Cardiac septum (tissue), 1 donor: ENCODE data around the gene DELE1. TPM values are rescaled to one million over a fixed set of nuclear protein-coding genes. Genes with fewer than 3 reads are reported as not detected.

Experiments
- DNase-seq: peaks from one replicate; pipeline ENCODE4 v3.0.0-alpha.2; 2020; ENCODE audit warnings: low spot score
- intact Hi-C: fragments of 100-400 bp; cut with DNase I; formaldehyde crosslinking; loops from one replicate; pipeline ENCODE4 v1.14.0; 2022
- total RNA-seq: library from RNA; stranded (reverse); fragmentation: NEBNext Ultra II Directional; extraction: Animal tissue kit (Norgen Biotek cat#: 25700); gene quantifications from one replicate; pipeline ENCODE4 v1.2.1, GENCODE V29; 2021
- donor health status: DM: no; HTN: no; CAD: no.

Gene DELE1
- total RNA-seq, 1 donor from 2014 or later: 115 TPM

DNA sequence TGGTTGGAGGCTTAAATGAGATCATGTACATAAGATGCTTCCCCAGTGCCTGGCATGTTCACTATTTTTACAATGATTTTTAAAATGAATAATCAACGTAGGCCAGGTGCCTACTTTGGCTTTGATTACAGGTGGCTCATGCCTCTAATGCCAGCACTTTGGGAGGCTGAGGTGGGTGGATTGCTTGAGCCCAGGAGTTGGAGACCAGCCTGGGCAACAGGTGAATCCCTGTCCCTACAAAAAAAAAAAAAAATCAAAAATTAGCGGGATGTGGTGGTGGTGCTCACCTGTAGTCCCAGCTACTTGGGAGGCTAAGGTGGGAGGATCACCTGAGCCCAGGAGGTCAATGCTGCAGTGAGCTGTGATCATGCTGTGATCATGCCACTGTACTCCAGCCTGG lies 25.1 kb downstream of the DELE1 start:
- intact Hi-C loops: no loop called here

DNA sequence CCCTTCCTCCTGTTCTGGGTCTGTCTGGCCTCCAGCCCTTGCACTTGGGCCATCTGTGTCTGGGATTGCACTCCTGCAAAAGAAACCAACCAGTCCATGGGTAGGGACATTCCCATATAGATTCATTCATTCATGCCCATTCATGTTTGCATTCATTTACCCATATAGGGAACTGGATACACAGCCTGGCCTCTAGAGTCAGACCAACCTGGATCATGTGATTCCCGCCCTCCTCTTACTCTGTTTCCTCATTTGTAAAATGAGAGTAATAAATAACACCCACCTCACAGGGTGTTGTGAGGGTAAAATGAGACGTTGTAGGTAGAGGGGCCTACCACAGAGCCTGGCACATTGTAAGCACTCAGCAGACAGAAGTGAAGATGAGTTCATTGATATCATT lies 25.8 kb downstream of the DELE1 start:
- no peak for DNase-seq
- intact Hi-C loops: no loop called here

More for the DNA sequence above, 25.1 kb downstream of the DELE1 start:
- no peak for DNase-seq

DNA sequence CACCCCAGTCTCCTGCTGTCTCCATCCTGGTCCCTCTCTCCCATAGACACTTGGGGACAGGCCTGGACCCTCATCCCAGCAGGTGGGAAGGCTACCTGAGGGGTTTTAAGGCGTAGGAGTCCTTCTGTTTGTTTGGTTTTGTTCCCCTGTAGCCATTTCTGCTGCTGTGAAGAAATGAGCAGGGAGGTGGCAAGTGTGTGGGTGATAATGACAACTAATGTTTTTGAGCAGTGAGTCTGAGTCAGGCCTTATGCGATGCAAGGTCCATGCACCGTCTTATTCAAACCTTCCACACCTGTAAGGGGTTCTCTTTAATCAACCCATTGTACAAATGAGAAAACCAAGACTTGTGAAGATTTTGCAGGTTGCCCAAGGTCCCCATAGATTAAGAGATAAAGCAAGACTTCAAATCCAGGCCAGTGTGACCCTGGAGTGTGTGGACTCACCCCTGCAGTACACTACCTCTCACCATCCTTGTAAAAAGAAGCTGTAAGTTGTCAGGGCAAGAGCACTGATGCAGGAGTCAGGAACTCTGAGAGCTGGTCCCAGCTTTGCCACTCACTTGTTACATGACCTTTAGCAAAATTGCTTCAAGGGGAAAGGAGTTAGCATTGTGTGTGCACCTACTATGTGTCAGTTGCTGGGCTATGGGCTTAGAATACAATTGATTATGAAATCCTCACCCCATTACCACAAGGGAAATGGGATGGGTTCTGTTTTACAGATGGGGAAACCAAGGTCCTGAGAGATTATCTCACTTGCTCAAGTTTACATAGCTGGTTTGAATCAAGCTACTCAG lies 26.7 kb downstream of the DELE1 start:
- DNase-seq: no peak
- intact Hi-C loops: no loop called here

DNA sequence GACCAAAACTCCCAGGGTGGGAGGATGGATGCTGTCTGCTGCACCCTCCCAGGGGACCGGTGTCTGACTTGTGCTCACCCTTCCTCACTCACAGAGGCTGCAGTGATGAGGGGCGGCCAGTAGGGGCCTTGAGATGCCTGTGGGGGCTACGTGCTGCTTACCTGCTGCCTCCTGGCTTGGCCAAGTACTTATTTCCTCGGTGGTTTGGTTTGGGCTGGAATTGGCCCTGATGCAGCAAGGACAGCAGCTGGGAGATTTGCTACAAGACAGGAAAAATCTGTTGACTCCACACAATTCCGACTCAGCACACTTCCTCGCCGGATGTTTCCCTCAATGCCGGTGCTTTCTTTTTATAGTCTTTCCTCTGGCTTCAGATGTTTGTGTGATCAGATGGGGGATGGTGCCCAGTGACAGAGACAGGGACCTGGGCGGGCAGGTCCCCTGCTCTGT lies 27.7 kb downstream of the DELE1 start:
- no peak for DNase-seq
- intact Hi-C loops: no loop called here

DNA sequence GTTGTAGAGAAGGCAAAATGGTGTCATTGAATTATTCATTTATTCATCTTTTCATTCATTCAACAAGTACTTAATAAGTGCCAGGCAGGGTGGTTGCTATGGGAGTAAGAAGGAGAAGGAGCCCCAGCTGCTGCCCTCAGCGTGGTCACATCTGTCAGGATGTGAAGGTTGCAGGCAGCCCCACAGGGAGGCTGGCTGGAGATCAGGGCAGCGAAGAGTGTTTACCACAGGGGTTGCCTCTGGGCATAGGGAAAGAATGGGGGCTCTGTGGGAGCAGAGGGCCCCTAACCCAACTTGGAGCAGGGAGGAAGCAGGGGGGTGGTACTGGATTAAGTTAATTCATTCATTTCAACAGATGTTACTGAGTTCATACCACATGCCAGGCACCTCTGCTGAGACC lies 28.3 kb downstream of the DELE1 start:
- no peak for DNase-seq
- intact Hi-C loops: no loop called here

DNA sequence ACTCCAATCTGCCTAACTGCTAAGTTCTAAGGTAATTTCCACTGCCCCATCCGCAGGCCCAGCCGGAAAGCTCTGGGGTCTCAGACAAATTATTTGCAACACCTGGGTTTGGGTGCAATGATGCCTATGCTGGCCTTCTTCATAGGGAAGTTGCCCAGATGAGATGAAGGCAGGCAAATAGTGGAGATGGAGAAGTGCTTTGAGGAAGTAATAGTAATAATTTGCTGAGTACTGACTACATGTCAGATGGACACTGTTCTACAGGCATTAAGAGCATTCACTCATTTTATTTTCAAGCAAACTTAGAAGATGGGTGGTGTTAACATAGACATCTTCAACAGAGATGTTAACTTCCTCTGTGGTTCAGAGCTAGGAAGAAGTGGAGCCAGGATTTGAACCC lies 30.5 kb downstream of the DELE1 start:
- no peak for DNase-seq
- intact Hi-C loops: no loop called here

DNA sequence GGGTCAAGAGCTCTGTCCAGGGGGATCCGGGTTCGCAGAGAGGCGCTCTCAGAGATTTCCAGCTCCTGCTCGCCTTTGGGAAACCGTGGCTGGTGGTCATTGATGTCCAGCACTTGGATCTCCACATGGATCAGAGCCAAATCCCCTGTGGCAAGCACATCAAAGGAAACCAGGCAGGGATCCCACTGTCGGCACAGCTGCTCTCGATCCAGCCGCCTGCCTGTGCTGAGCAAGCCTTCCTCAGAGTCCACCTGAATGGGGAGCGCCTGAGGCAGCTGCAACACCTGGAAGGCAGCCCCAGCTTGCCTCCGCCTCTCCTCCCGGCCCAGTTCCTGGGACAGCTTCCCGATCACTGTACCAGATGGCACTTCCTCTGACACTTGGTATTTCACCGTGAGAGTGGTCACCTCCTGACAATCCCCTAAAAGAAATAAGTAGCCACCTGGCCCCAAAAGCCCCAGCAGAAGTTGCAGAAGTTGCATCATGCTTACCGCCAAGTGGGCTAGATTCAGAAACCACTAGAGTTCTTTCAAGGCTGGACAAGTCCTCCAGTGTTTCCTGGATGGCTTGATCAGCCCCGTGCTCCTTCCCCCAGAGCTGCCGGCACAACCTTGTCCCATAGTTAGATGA lies 33.8 kb downstream of the DELE1 start:
- DNase-seq: no peak
- intact Hi-C loops: loop anchor here (5.0 kb wide), 1 partner anchor 150 kb away; no protein-coding TSS in a partner anchor

DNA sequence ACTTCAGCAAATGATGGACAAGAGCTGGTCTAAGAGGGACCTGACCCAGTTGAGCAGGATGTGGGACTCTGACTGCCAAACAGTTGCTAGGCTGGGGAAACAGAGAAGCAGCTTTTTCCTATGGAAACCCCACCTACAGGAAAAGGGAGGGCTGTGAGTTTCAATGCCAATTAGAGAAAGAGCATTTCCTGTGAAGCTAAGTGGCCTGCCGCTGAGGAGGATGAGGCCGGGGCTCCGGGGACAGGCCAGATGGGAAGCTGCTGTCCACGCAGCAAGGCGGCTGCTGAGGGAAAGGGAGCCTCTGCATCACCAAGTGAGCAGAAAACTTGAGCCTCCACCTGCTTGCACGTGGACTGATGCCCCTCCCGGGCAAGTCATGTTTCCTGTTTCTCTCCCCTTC lies 34.4 kb downstream of the DELE1 start, which contains the start of gene PCDH12:
Gene PCDH12, minus strand, starts transcription at position 90 of the 400 bp plus-strand sequence. CDS start 351 bp downstream, outside the sequence.
- no peak for DNase-seq
- intact Hi-C loops: loop anchor here (2.0 to 5.0 kb wide), 2 partner anchors 77 to 151 kb away; no protein-coding TSS in a partner anchor

DNA sequence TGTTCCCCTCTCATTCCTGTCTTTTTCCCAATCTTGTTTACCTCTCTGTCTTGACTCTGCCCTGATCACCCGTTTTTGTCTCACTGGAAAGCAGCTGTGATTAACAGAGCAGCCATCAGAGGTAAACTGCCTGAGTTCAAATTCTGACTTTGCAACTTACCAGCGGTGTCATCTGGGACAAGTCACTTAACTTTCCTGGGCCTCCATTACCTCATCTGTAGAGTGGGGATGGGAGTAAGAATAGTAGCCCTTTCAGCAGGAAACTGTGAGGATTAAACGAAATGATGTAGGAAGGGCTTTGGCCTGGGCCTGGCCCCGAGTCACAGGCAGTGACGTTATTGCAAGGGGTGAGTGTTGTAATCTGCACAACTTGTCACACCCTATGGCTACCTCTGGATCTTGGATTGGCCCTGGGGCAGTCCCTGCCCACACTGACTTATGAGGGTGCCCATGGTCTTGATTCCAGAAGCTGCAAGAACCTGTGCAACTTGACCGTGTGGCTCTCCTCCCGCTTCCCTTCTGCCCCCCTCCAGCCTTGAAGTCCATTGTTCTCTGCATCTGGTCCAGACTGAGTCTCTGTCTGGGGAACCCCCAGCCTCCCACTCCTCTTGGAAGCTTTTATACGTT lies 35.0 kb downstream of the DELE1 start:
- intact Hi-C loops: loop anchor here (2.0 to 5.0 kb wide), 2 partner anchors 78 to 151 kb away; no protein-coding TSS in a partner anchor
- DNase-seq: no peak

DNA sequence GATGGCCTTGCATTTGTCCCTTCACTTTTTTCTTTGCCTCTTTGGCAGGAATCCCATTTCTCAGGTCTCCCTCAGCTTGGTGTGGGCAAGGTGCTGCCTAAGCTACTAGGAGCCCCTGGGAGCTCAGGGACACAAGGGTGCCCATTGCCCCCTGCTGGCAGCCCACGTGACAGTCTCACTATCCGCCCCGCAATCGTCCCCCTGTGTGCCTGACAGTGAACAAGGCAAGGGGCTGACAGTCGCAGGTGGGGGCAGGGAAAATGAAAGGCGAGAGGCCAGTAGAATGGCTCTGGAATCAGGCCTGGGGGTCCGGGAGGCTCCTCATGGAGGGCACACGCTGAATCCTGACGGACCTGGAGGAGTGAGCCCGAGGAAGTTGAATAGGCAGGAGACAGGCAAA lies 36.3 kb downstream of the DELE1 start:
- no peak for DNase-seq
- intact Hi-C loops: loop anchor here (1.0 to 2.0 kb wide), 3 partner anchors 31 to 268 kb away; no protein-coding TSS in a partner anchor

DNA sequence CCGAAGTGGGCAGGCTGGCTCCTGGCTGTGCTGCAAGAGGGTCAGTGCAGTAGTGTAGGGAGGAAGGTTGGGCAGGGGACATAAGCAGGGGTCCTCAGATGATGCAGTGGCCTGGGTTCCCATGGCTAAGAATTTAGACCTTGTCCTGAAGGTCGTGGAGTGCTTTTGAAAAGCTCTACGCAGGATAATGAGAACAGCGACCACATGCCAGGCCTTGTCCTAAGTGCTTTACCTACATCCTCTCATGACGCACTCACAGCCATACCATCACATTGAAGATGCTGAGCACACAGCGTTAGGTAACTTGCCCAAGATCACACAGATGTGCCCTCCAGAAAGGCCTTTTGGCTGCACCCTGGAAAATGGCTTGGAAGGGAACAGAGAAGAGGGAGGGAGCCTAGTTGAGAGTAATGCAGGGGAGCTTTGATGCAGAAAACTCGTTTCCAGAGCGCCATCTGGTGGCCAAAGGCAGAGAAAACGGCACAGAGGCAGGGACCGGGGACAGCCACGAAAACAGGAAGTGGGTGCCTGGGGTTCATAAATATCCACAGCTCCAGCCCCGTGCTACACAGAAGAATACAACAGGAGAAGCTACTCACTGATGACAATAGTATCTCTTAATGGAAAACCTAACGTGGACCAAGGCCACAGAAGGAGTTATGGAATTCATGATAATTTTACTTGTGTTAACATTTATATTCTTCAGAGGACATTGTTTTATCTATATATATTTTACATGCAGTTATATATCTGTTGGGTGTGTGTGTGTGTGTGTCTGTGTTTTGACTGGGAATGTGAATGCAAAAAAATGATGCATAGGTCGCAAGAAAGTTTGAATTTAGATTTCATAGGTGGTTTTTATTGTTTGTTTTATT lies 37.0 kb downstream of the DELE1 start:
- intact Hi-C loops: loop anchor here (1.0 to 2.0 kb wide), 3 partner anchors 32 to 268 kb away; no protein-coding TSS in a partner anchor
- peak; percentile 95 for DNase-seq

DNA sequence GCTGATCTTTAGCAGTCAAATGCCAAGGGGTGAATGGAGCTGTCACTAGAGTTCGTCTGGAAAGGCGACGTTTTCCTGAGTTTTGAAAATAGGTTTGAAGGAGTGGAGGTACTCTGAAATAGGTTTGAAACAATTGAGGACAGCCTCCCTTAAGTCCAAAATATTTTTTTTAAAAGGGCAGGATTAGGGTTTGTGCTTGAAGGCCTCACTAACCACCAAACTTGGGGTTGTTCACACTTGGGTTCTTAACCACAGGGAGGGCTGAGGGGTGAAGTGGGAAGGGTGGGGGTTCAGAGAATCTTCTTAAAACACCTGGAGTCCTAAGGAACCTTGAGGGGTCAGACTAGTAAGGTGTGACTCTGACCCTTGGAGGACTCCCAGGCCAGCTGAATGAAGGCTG lies 37.8 kb downstream of the DELE1 start:
- DNase-seq: no peak
- intact Hi-C loops: loop anchor here (2.0 kb wide), 2 partner anchors 33 to 73 kb away; no protein-coding TSS in a partner anchor

DNA sequence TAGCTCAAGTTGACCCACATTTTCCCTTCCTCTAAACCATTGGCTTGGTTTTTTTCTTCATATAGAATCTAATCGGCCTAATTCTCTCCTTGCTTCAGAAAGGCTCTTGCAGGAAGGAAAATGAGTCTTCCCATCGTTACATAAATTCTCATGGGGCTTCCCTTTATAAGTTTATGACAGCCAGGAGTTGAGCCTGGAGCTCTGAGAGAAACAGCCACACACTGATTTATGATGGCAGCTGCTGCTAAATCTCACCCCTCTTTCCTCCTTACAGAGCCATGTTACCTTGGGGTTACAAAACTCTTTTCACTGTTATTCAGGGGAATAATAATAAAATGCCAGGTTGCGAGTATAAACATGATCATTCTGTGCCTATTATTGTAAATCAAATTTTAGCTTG lies 40.0 kb downstream of the DELE1 start:
- intact Hi-C loops: no loop called here
- no peak for DNase-seq

DNA sequence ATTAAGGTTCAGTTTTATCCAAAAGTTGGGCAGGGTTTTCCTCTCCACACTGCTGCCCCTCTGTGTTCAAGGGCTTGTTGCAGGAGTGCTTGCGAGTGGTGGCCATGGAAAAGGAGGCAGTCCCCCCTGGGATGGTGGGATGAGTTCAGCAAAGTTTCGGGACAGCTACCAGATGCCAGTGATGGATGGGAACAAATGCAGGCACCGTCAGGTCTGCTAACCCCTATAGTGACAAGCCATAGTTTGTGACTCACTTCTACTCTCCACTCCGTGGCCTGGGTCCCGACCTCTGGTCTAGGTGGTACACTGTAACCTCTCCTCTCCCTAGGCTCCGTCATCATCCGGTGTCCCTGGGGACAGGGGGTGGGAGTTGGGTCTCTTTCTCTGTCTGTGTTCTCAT lies 41.4 kb downstream of the DELE1 start:
- intact Hi-C loops: no loop called here
- no peak for DNase-seq

DNA sequence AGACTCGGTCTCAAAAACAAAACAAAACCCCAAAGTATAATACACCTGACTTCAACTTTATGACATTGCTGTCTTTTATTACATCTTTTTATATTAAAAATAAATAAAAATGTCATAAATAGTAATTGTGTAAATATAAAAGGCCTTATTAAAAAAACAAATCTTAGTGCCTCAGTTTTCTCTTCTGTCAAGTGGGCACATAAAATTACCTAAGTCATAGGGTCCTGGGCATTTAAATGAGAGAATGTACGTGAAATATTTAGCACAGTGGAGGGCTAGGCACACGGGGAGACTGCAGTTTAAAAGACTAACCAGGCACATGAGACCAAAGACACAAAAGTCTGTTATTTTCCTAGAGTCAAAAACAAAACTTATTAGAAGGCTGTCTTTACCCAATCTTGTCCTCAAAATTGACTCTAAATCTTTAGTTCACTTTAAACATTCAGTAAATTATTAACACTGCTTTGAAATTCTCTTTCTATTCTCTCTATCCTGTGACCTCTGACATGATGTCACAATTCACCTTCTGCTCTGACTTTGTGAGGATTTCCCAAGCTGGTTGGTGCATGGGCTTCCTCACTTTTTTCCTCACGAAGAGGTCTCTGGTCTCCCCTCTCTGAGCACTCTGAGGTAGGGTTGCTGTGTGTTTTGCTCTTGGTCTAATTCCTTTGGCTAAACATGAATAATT lies 42.7 kb downstream of the DELE1 start:
- intact Hi-C loops: no loop called here
- DNase-seq: no peak

DNA sequence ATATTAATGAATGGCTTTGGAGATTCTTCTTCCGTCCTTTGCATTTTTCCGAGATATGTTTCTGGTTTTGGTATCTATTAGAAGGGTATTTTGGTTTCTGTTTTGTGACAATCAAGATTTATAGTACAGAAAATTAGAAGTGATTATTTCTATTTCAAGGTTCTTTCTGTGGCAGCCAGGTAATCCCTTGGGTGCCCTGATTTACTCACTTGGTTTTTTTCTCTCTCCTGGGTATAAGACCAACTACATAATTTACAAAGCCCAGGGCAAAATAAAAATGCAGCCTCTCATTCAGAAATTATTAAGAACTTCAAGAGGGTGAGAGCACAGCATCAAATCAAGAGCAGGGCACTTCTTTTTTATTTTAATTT lies 43.3 kb downstream of the DELE1 start:
- intact Hi-C loops: no loop called here
- DNase-seq: no peak

DNA sequence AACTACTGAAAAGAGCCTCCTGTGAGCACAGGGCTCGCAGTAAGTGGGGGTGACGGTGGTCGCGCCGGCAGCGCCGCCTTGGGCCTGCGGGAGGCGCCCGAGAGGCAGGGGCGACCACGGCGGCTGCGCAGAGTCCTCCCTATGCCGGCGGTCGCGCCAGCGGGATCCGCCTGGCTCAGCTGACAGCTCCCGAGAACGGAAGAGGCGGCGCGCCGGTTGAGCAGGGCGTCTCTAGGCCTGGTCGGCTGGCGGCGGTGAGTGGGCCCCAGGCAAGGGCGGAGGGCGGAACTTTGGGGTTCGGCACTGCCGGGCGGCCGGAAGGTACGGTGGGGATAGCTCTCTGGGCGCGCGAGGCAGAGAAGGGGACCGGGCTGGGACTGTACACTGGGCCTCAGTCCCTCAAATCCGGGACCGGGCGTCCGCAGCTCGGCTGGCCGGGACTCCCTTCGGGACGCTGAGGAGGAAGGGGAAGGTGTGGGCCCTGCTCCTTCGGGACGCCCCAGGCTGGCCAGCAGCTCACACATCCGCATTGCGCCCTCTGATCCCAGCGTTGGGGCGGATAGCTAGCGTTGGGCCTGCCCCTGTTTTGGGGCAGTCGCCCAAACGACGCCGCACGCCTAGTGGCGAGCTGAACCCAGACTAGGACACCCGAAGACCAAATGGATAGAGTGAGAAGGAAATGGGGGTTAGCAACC lies 45.4 kb downstream of the DELE1 start, which contains the start of gene RNF14:
Gene RNF14, plus strand, starts transcription at position 192 of the 695 bp plus-strand sequence. CDS start 4,484 bp downstream, outside the sequence.
- intact Hi-C loops: no loop called here
- DNase-seq: peak; percentile 97
